ENCODE results near the gene TH.

DNA sequence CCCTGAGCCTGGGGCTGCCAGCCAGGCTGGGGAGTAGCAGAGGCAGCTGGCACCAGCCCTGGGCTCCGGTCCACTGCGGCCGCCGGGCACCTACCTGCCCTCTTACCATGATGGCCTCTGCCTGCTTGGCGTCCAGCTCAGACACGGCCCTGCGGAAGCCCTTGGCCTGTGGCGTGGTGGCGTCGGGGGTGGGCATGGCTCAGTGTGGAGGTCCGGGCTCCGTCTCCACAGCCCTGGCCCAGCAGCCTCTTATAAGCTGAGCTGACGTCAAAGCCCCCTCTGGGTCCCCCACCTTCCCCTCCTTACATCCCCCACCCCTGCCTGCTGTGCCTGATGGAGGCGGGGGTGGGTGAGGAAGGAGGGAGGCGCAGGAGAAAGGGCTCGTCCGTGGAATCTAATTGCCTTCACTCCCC is at the start of gene TH:
- TF ChIP-seq, protein P1, sequence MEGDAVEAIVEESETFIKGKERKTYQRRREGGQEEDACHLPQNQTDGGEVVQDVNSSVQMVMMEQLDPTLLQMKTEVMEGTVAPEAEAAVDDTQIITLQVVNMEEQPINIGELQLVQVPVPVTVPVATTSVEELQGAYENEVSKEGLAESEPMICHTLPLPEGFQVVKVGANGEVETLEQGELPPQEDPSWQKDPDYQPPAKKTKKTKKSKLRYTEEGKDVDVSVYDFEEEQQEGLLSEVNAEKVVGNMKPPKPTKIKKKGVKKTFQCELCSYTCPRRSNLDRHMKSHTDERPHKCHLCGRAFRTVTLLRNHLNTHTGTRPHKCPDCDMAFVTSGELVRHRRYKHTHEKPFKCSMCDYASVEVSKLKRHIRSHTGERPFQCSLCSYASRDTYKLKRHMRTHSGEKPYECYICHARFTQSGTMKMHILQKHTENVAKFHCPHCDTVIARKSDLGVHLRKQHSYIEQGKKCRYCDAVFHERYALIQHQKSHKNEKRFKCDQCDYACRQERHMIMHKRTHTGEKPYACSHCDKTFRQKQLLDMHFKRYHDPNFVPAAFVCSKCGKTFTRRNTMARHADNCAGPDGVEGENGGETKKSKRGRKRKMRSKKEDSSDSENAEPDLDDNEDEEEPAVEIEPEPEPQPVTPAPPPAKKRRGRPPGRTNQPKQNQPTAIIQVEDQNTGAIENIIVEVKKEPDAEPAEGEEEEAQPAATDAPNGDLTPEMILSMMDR (IDR thresholded peaks at IDR 0.05) = no peak
- TF ChIP-seq POLR2A (IDR thresholded peaks at IDR 0.05) = no peak
